ENCODE measurements around the gene SUPT16H.

The SUPT16H gene

GRCh38 chr14:21343035-21343794, 40.6 kb downstream of the SUPT16H start:
- CTCF ChIA-PET, result no interaction called here
- no peak overlapping the region for H3K27ac ChIP-seq (ENCODE audit: extremely low read depth, low read depth, low read length)
- H3K9me3 ChIP-seq (ENCODE audit: control insufficient read depth, insufficient read depth, low read depth, low read length), result no peaks in the 10 kb centered on the region
- H3K4me1 ChIP-seq (ENCODE audit: control insufficient read depth, insufficient read depth, low read length), result no peaks in the 10 kb centered on the region
- H3K4me3 ChIP-seq (ENCODE audit: low read depth, low read length), result no peak overlapping the region
- no peak for TF ChIP-seq ZNF280D (tag by site-specific recombination; IDR thresholded peaks at IDR 0.05)
- no peak for TF ChIP-seq ZNF580 (tag by site-specific recombination; IDR thresholded peaks at IDR 0.05)
- no peak for TF ChIP-seq ZNF530 (tag by site-specific recombination; IDR thresholded peaks at IDR 0.05; ENCODE audit: low read depth)
- no peak for TF ChIP-seq SCRT1 (tag by site-specific recombination; IDR thresholded peaks at IDR 0.05; ENCODE audit: borderline replicate concordance)
- no peak for TF ChIP-seq ZNF311 (tag by site-specific recombination; IDR thresholded peaks at IDR 0.05; ENCODE audit: borderline replicate concordance)
- TF ChIP-seq ZNF792 (tag by site-specific recombination; IDR thresholded peaks at IDR 0.05), result no peak
- TF ChIP-seq ZNF221 (tag by site-specific recombination; IDR thresholded peaks at IDR 0.05; ENCODE audit: borderline replicate concordance), result no peak
- no peak for TF ChIP-seq ZNF2 (tag by site-specific recombination; IDR thresholded peaks at IDR 0.05)
- no peak for TF ChIP-seq ZNF692 (tag by site-specific recombination; IDR thresholded peaks at IDR 0.05)
- POLR2A ChIA-PET, result no interaction called here
- H3K36me3 ChIP-seq (ENCODE audit: control insufficient read depth in 2 of 2, insufficient read depth in 1 of 2, low read length in 2 of 2), result no peaks in the 10 kb centered on the region

GRCh38 chr14:21334202-21334906, 49.5 kb downstream of the SUPT16H start:
- no peak overlapping the region for H3K27ac ChIP-seq (ENCODE audit: extremely low read depth, low read depth, low read length)
- no peak overlapping the region for H3K4me3 ChIP-seq (ENCODE audit: low read depth, low read length)
- POLR2A ChIA-PET, result no interaction called here
- CTCF ChIA-PET, result no interaction called here
- H3K36me3 ChIP-seq (ENCODE audit: control insufficient read depth in 2 of 2, insufficient read depth in 1 of 2, low read length in 2 of 2), result no peaks in the 10 kb centered on the region
- H3K9me3 ChIP-seq (ENCODE audit: control insufficient read depth, insufficient read depth, low read depth, low read length), result no peaks in the 10 kb centered on the region
- no peaks in the 10 kb centered on the region for H3K4me1 ChIP-seq (ENCODE audit: control insufficient read depth, insufficient read depth, low read length)
- TF ChIP-seq PRDM1 (tag by site-specific recombination; IDR thresholded peaks at IDR 0.05) (peak; percentile 84), PATZ1 (tag by site-specific recombination; IDR thresholded peaks at IDR 0.05) (peak; percentile 32; the same call in 1 of the 2 replicates), GLIS1 (tag by site-specific recombination; IDR thresholded peaks at IDR 0.05) (peak; percentile 45; the same call in 1 of the 2 replicates), ZIC2 (tag by site-specific recombination; IDR thresholded peaks at IDR 0.05) (0 out of 2 replicates have a peak, but pooled peaks have one; percentile 23), ZNF24 (tag by site-specific recombination; IDR thresholded peaks at IDR 0.05) (no peak), OSR2 (tag by site-specific recombination; IDR thresholded peaks at IDR 0.05) (0 out of 2 replicates have a peak, but pooled peaks have one; percentile 9), SP7 (tag by site-specific recombination; IDR thresholded peaks at IDR 0.05) (peak; percentile 58), ZNF580 (tag by site-specific recombination; IDR thresholded peaks at IDR 0.05) (no peak), FEZF1 (tag by site-specific recombination; IDR thresholded peaks at IDR 0.05) (no peak), ZBTB21 (tag by site-specific recombination; IDR thresholded peaks at IDR 0.05) (peak; percentile 88), ZNF629 (tag by site-specific recombination; IDR thresholded peaks at IDR 0.05) (peak; percentile 87), HOXD13 (CRISPR knock-in tag; IDR thresholded peaks at IDR 0.05; ENCODE audit: borderline replicate concordance) (no peak), HIC1 (tag by site-specific recombination; IDR thresholded peaks at IDR 0.05) (no peak), ZNF10 (tag by site-specific recombination; IDR thresholded peaks at IDR 0.05) (no peak), KLF7 (tag by site-specific recombination; IDR thresholded peaks at IDR 0.05; ENCODE audit: borderline replicate concordance) (no peak)
